Mucosa of stomach (tissue), 1 donor: ENCODE measurements around the gene G6PD.
"Not testable (repeated sequence)": the region's sequence is repeated elsewhere in the genome, so short reads cannot be mapped to it uniquely, and the experiment has no call there.

Experiments
- H3K27me3 ChIP-seq: one replicate; pipeline ENCODE4 v1.7.0; 2013; ENCODE audit warnings: mild to moderate bottlenecking, low read length; ENCODE audit not compliant: control insufficient read depth, insufficient read depth
- H3K36me3 ChIP-seq: one replicate; pipeline ENCODE4 v1.7.0; 2013; ENCODE audit warnings: low read length; ENCODE audit not compliant: control insufficient read depth, insufficient read depth
- H3K4me1 ChIP-seq: one replicate; pipeline ENCODE4 v1.7.0; 2013; ENCODE audit warnings: mild to moderate bottlenecking, low read length; ENCODE audit not compliant: control insufficient read depth, insufficient read depth
- H3K4me3 ChIP-seq: one replicate; pipeline ENCODE4 v1.7.0; 2013; ENCODE audit warnings: low read length
- H3K9ac ChIP-seq: one replicate; pipeline ENCODE4 v1.7.0; 2013; ENCODE audit warnings: mild to moderate bottlenecking, low read length, moderate library complexity
- H3K9me3 ChIP-seq: one replicate; pipeline ENCODE4 v1.7.0; 2013; ENCODE audit warnings: mild to moderate bottlenecking, low read length, moderate library complexity; ENCODE audit not compliant: control insufficient read depth
- donor health status: Pancreatic carcinoma.

The G6PD gene

DNA sequence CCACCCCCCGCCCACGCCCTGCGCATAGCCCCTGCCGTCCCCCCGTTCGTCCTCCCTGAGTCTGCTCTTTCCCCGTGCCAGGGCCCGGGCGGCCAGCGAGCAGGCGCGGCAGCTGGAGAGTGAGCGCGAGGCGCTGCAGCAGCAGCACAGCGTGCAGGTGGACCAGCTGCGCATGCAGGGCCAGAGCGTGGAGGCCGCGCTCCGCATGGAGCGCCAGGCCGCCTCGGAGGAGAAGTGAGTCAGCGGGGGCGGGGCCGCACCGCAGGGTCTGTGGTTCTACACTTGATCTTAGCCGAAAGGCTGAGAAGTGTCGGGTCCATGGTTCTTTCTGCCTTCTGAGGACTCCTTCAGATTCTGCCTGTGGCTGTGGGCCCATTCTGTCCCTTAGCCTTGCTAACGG, 13.7 kb upstream of the G6PD start:
- H3K4me3 ChIP-seq, H3K9ac ChIP-seq, H3K27me3 ChIP-seq, H3K9me3 ChIP-seq, H3K4me1 ChIP-seq, H3K36me3 ChIP-seq: not testable (repeated sequence)

DNA sequence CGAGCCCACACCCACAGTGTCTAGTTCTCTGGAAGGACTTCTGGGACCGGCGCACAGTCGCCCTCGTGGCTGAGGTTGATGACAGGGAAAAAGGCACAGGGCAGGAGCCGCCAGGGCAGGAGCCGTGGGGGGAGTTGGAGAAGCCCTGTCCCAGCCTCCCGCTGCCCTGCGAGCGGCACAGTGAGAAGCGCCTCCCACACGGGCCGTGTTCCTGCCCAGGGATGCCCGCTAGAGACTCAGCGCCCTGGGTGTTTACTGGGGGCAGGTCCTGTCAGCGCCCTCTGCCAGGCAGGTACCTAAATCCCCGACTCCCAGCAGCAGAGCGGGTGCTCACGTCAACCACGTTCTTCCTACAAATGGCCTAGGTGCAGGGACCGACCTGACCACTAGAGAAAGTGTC, 12.2 kb upstream of the G6PD start:
- not testable (repeated sequence) for H3K36me3 ChIP-seq, H3K9me3 ChIP-seq

GRCh38 chrX:154558060-154558690, 11.5 kb upstream of the G6PD start:
- not testable (repeated sequence) for H3K9ac ChIP-seq, H3K36me3 ChIP-seq, H3K9me3 ChIP-seq, H3K27me3 ChIP-seq, H3K4me3 ChIP-seq, H3K4me1 ChIP-seq

More for the DNA sequence above, 12.2 kb upstream of the G6PD start:
- H3K9ac ChIP-seq, H3K4me1 ChIP-seq, H3K4me3 ChIP-seq, H3K27me3 ChIP-seq: not testable (repeated sequence)

DNA sequence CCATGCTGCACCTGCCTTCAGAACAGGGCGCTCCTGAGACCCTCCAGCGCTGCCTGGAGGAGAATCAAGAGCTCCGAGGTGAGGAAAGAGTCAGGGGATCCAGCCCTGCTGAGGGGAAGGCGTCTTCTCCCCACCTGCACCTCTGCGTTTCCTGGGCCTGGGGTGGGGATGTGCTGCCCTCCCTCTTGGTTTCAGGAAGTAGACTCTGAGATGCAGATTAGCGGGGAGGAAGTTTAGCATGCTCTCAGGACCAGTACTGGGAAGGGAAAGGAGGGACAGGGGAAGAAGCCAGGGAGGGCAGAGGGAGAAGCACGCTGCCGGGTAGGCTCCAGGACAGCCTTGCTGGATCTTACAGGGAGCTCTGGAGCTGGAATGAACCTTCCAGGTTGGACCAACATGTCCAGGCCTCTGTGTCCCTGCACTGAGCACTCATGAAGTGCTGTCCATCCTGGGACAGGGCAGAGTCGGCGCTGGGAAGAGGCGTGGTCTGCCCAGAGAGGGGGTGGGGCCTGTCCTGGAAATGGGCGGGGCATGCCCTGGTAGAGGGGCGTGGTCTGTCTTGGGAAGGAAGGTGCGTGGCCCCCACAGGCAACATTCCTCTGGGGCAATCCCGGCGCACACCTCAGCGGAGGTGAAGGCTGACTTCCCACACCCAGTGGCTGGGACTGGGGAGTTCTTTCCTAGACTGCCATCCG, 5.6 kb upstream of the G6PD start:
- not testable (repeated sequence) for H3K27me3 ChIP-seq, H3K9ac ChIP-seq, H3K4me3 ChIP-seq, H3K36me3 ChIP-seq, H3K4me1 ChIP-seq, H3K9me3 ChIP-seq

- no peak overlapping the region for H3K9ac ChIP-seq
- H3K36me3 ChIP-seq: no peaks in the 10 kb centered on the region
- no peaks in the 10 kb centered on the region for H3K4me1 ChIP-seq
- H3K27me3 ChIP-seq: no peaks in the 10 kb centered on the region
- H3K9me3 ChIP-seq: no peaks in the 10 kb centered on the region
- H3K4me3 ChIP-seq: no peak overlapping the region
Measured at GRCh38 chrX:154549766-154550165, 3.1 kb upstream of the G6PD start.

GRCh38 chrX:154548028-154548316, 1.3 kb upstream of the G6PD start:
- peak overlapping the region; percentile 83 for H3K9ac ChIP-seq
- no peaks in the 10 kb centered on the region for H3K9me3 ChIP-seq
- peak overlapping the region; percentile 82 for H3K4me3 ChIP-seq
- no peaks in the 10 kb centered on the region for H3K36me3 ChIP-seq
- no peaks in the 10 kb centered on the region for H3K27me3 ChIP-seq
- peaks cover 3% of the 10 kb centered on the region for H3K4me1 ChIP-seq

GRCh38 chrX:154547245-154548027, 790 bp upstream of the G6PD start, which contains the start of gene IKBKG:
Gene IKBKG, plus strand, starts transcription at chrX:154547620. Its CDS starts 4,383 bp downstream, at chrX:154552003.
- peak within 1 kb of the TSS; percentile 82 for H3K4me3 ChIP-seq
- H3K4me1 ChIP-seq: peaks cover 7% of the 10 kb centered on the region
- H3K27me3 ChIP-seq: no peaks in the 10 kb centered on the region
- no peaks in the 10 kb centered on the region for H3K36me3 ChIP-seq
- H3K9ac ChIP-seq: peak within 1 kb of the TSS; percentile 83
- H3K9me3 ChIP-seq: no peaks in the 10 kb centered on the region

DNA sequence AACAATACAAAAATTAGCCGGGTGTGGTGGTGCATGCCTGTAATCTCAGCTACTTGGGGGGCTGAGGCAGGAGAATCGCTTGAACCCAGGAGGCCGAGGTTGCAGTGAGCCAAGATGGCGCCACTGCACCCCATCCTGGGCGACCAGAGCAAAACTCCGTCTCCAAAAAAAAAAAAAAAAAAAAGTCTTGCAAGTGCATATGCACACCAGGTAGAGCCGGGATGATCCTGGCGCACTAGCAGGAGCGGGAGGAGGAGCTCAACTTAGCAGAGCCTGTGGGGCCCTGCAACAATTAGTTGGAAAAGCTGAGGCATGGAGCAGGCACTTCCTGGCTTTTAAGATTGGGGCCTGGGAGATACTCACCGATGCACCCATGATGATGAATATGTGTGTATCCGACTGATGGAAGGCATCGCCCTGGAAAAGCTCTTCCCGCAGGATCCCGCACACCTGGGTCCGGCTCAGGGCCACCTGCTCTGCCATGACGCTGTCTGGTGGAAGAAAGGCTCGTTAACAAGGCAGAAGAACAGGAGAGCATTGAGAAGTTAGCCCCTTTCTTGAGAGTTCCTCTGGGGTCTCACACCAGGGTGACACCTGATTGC, 872 bp downstream of the G6PD start:
- Histone ChIP-seq H3K4me1 (peaks cover 24% of the 10 kb centered on the region), H3K9ac (peak overlapping the region; percentile 42), H3K9me3 (no peaks in the 10 kb centered on the region), H3K36me3 (no peaks in the 10 kb centered on the region), H3K4me3 (no peak overlapping the region), H3K27me3 (no peaks in the 10 kb centered on the region)

GRCh38 chrX:154542723-154543424, 3.8 kb downstream of the G6PD start:
- Histone ChIP-seq H3K36me3 (no peaks in the 10 kb centered on the region), H3K4me3 (no peak overlapping the region), H3K4me1 (peaks cover 27% of the 10 kb centered on the region), H3K27me3 (no peaks in the 10 kb centered on the region), H3K9me3 (no peaks in the 10 kb centered on the region), H3K9ac (no peak overlapping the region)

DNA sequence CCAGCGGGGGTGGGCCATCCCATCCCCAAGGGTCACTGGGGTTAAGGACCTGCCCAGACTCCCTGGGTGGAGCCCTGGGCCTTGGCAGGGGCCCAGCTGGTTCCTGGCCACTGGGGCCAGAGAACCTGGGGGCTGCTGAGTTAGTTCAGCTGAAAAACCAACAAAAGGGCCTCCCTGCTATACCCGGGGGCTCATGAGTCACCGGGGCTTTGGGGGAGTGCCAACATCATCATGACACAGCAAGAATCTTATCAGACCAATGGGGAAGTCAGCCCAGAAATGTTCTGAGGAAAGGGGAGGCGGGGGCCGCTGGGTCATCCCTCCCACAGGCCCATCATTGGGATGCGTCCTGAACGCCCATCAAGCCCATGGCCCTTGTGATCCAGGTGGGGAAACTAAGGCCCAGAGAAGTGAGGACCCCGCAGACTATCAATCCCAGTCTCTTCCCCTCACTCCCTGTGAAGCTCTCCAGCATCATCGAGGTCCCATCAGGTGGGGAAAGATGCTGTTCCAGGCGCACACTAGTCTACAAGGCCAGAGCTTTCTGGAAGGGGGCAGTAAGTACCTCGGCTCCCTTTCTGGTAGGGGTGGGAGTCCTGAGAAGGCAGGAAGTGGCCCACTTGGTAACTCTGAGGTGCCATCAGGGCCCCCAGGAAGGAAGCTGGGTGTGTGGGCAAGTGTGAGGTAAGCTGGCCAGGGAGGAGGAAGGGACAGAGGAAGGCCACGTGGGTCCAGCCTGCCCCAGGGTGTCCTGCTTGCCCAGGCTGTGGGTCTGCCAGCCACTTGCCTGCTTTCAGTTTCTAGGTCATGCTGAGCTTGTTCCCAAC, 4.5 kb downstream of the G6PD start:
- Histone ChIP-seq H3K27me3 (no peaks in the 10 kb centered on the region), H3K9ac (peak overlapping the region; percentile 43), H3K9me3 (no peaks in the 10 kb centered on the region), H3K36me3 (no peaks in the 10 kb centered on the region), H3K4me3 (no peak overlapping the region), H3K4me1 (peaks cover 27% of the 10 kb centered on the region)

GRCh38 chrX:154541589-154541895, 5.1 kb downstream of the G6PD start:
- Histone ChIP-seq H3K4me3 (no peak overlapping the region), H3K9me3 (no peaks in the 10 kb centered on the region), H3K4me1 (peaks cover 27% of the 10 kb centered on the region), H3K27me3 (no peaks in the 10 kb centered on the region), H3K36me3 (no peaks in the 10 kb centered on the region), H3K9ac (peak overlapping the region; percentile 43)
